Activated CD8-positive, alpha-beta memory T cell treated with anti-CD3 and anti-CD28 coated beads for 1 hour (primary cell): ENCODE results near the gene GSC2.

Experiments
- DNase-seq, 2 donors: peaks; one replicate each; pipeline ENCODE4 v3.0.0-alpha.2; 2020; ENCODE audit warnings: low read depth in 1 of 2; ENCODE audit errors: extremely low read depth in 1 of 2

GSC2 gene

GRCh38 chr22:19149991-19150390, at the start of gene GSC2:
Gene GSC2, minus strand, starts transcription at chr22:19150292. Its CDS starts 9 bp downstream, at chr22:19150283.
- no peak for DNase-seq

GRCh38 chr22:19199479-19199878, 49.4 kb upstream of the GSC2 start:
- DNase-seq: no peak

DNA sequence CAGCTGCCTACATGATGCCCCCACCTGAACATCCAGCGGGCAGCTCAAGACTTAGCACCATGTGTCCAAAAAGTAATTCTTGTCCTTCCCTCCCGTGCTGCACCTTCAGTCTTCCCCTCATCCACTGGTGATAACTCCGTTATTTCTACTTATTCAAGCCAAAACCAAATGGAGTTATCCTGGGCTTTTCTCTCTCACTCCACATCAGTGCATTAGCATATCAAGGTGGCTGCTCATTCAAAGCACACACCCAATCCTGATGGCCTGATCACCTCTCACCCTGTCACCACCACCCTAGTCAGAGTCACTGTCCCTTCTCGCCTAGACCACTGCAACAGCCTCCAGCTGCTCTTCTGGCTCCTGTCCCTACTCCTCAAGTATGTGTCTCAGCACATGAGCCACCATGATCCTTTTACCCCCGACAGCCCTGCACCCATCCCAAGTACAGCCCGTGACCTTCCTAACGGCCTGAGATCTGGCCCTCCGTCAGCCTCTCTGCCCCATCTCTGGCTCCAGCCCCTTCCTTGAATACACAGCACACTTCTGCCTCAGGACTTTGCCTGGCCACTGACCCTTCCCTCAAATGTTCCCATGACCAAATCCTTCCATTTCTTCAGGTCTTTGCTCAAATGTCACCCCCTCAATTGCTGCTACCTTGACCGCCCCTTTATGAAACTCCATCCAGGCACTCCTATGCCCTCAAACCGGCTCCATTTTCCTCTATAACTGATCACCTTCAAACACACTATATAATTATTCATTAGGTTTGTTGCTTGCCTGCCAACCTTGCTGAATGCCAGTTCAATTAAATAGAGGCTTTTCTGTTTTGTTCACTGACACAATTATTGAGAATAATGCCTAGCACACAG, 48.1 kb upstream of the GSC2 start:
- no peak for DNase-seq

DNA sequence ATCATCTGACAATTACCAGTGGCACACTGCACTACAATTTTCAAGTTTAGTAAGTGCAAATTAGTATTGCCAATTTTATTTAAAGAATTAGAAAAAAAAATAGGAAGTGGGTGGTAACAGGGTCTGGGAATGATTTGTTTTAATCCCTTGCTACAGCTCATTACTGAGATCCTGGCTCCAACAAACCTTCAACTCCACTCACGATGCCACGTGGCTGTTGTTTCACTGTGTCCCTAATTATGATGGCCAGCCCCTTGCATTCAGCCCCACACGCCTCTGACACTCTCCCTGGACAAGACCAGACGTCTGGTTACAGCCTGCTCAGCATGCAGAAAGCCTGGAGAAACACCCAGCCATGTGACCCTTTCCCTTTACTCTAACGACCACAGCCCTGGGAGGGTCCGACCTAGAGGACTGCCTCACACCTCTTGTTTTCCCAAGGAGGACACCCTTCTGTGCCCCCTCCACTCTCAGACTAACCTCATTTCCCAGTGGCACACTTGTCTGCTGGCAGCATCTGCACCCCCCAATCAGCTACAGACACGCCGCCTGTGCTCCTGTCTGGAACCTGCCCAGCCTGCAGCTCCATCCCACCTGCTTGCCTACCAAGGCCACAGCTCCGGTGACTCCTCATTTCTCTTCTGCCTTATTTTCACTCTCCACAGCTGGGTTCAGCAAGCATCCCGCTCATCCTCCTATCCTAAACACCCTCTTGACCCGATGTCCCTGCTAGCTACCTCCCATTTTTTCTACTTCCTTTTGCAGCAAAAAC, 46.9 kb upstream of the GSC2 start:
- DNase-seq: no peak

- no peak for DNase-seq
These were observed 46.0 kb upstream of the GSC2 start for GRCh38 chr22:19195796-19196731.

DNA sequence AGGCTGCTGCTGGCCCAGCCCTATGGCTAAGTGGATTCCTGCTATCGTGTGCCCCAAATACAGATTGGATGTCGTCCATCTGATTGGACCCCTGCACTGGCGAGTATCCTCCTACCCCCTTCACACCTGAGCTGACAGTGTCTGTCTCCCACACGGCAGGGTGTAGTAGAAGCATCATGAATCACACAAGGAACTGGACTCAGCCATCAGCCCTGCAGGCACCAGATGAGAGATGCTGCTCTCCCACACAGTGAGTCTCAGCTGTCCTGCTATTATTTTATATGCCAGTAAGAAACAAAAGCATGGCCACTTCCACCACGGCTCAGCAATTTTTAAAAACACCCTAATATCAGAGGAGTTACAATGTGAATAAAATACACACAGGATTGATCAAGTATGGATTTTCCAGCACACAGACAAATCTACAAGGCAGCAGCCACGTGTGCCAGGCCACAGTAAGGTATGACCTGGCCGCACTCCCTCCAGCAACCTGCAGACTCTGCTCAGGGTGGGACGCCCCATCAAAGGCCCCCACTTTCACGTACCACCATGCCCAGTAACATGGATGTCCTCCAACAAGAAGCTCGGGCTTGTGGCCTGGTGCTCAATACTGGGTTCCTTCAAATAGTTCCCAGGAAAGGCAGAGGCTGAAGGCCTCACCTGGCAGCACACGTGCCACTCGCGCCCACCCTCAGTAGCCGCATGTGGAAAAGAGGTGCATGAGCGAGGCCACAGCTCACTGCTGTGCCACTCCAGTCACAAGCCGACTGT, 44.9 kb upstream of the GSC2 start:
- DNase-seq: no peak

DNA sequence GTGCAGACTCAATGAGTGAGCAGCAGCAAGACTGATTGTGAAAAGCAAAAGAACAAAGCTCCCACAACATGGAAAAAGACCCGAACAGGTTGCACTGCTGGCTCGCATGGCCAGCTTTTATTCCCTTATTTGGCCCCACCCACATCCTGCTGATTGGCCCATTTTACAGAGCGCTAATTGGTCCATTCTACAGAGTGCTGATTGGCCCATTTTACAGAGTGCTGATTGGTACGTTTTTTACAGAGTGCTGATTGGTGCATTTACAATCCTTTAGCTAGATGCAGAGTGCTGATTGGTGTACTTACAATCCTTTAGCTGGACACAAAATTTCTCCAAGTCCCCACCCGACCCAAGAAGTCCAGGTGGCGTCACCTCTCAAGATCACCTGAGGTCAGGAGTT, 43.8 kb upstream of the GSC2 start:
- no peak for DNase-seq

DNA sequence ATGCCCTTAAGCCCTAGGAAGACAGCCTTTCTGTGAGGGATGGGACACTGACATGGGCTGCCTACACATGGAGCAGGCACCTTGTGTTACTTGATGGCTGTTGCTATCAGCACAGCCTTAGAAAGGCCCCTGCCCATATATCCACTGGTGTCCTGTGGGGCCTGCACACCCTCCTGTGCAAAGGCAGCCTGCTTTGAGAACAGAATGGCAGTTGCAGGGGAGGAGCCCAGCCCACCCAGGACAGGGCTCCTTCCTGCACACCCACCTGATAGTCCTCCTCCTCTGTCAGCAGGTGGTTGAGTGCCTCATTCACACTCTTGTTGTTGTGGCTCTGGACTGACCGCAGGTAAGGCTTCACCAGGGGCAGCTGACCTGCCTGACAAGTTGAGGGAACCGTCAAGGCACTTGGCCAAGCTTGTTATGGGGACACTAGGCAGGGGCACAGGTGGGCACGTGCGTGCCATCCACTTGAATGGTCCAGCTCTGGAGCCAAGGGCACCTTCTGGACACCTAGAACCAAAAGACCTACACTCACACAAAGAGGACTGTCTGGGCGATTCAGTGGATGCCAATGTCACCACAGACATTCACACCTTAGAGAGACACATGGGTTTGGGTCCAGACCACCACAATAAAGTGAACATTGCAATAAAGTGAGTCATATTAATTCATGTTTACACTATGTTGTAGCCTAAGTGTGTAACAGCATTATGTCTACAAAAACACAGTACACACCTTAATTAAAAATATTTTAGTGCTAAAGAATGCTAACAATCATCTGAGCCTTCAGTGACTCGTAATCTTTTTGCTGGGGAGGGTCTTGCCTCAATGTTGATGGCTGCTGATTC, 37.8 kb upstream of the GSC2 start:
- DNase-seq: no peak

DNA sequence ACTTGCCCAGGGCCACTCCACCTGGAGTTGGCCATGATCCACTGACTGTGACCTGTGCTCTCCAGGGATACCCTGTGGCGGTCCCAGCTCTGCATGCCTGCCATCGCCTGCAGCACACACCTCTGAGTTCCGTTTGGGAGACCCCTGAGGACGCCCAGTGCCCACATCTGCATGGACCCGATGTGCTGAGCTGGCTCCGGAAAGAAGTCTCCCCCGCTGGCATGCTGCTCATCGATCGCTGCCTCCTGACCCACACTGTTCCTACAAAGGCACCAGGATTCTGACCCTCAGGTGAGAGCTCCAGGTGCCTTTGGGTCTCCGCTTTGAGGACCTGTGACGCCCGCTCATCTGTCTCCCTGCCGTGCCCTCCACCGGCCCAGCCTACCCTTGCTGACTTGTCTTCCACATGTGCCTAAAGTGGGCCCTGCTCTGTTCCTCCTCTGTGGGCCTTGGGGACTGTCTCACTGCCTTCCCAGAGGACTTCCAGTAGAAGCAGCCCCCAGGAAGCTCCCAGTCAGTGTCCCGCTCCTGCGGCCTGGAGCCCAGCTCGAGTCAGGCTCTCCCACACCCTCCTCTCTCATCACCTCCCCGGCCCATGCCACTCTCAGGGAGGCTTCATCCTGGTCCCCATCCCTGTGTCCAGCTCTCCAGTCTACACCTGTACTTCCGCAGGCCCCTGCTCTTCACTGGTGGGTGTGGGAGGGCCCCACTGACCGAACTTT, 34.3 kb upstream of the GSC2 start:
- DNase-seq: no peak

- DNase-seq: no peak
These were observed 33.1 kb upstream of the GSC2 start for GRCh38 chr22:19183216-19183615.

DNA sequence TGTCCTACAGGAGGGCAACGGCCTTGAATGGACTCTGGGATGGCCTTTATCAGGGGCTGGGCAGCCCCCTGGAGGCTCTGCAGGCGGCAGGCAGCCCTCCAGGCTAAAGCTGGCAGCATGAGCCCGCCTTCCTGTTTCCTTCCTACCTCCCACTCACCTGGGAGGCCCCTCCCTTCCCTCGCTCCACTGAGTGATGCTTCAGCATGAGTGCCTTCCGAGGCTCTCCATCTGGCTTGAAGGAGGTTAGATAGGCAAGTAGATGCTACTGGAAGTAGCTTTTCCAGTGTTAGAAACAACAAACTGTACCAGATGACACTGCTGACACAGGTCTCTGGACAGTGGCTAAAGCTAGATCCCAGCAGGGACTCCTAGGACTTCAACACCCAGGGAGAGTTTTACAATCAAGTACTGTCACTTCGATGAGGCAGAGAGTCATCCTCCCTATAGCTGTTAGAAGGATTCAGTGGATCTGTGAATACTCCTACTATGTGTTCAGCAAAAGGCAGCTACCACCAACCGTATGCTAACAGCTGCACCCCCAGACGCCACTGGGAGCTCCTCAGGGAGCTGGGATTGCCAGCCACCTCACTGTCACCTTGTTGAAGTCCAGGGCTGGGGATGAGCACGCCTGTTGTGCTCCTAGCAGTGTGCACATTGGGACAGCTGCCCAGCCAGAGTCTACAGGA, 32.5 kb upstream of the GSC2 start:
- DNase-seq: no peak

DNA sequence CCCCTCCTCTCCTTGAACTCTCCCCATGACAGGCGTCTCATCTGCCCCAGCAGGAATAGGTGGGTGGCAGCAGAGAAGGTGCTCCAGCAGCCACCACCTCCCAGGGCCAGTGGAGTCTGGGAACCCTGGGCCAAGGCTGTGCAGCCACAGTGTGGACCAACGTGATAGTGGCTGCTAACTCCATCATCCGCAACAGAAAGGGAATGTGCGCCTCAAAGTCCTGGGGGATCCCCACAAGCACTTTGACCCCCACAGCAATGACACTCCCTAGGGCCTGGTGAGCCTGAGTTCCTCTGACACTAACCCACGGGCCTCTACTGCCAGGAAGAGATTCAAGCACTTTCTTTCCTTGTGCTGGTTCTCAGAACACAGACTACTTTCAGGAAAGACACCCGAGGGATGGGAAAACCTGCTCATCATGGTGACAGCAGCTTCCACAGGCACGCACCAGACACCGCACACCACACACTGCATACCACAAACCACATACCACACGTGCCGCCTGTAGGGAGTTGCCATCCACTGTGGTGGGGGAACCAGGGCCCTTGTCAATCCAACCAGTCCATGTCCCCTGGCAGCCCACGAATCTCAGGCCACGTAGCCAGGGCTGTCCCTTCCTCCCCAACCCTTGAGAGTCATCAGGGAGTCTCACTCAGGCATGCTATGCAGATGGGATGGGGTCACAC, 31.8 kb upstream of the GSC2 start:
- no peak for DNase-seq

- DNase-seq: no peak
These were observed 30.8 kb upstream of the GSC2 start for GRCh38 chr22:19180740-19181410.

DNA sequence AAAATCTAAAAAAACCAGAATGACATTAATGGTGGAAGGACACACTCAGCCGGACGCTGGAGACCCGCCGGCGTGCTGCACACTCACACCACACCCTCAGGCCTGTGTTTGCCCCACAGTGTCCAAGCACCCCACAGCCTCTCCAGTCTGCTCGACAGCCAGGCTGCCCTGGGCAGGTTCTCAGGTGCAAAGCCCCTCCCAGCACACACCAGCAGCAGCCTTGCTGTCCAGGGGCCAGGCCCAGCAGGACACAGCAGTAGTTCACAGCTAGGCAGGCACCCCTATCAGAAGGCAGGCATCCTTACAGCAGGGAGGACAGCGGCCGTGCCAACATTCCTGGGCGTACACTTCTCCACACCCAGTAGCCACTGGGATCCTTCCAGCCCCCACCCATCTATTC, 30.1 kb upstream of the GSC2 start:
- no peak for DNase-seq

DNA sequence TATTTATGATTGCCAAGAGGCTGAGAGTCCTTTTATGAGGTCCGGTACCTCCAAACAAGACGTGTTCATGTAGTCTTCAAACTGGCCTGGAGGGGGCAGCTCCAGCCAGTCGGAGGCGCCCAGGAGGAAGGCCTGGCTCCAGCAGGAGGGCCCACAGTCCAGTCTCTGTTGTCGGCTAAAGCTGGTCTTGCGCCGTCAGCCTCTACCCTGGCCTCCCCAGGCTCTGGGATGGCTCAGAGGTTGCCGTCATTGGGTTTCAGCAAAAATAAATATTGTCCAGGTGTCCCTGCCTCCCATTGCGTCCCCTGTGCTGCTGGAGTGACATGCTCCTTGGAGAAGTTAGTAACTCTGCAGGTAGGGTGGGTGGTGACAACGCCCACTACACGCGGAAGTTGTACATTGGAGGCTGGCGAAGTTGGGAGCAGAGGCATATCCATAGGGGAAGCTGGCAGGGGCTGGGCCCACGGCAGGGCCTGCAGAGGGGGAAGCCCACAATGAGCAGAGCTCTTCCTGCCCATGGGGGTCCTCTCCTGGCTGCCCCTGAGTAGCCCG, 29.5 kb upstream of the GSC2 start:
- no peak for DNase-seq

- DNase-seq: peak; percentile 32 to 66
These were observed 28.8 kb upstream of the GSC2 start, which contains the start of gene SLC25A1 for GRCh38 chr22:19178657-19179496. Gene SLC25A1, minus strand, starts transcription at chr22:19178736. Its CDS starts 63 bp downstream, at chr22:19178673.
